ENCODE results near the gene FGFRL1.
"Not testable (repeated sequence)": the region's sequence is repeated elsewhere in the genome, so short reads cannot be mapped to it uniquely, and the experiment has no call there.

FGFRL1 gene

GRCh38 chr4:973431-974397 is 37.7 kb upstream of the FGFRL1 start, which contains the start of gene DGKQ:
Gene DGKQ (minus strand): TSS chr4:973569. CDS start chr4:973482, 87 bp downstream.
- DNase-seq (ENCODE audit: low spot score), result peak; percentile 94

- DNase-seq (ENCODE audit: low spot score), result no peak
Observed at GRCh38 chr4:974668-975067, 36.8 kb upstream of the FGFRL1 start.

- DNase-seq (ENCODE audit: low spot score), result not testable (repeated sequence)
Observed at GRCh38 chr4:976016-976415, 35.4 kb upstream of the FGFRL1 start.

GRCh38 chr4:978957-979701 is 32.3 kb upstream of the FGFRL1 start:
- peak; percentile 74 for DNase-seq (ENCODE audit: low spot score)

GRCh38 chr4:982291-982690 is 29.1 kb upstream of the FGFRL1 start:
- DNase-seq (ENCODE audit: low spot score), result no peak

GRCh38 chr4:982814-983213 is 28.6 kb upstream of the FGFRL1 start:
- DNase-seq (ENCODE audit: low spot score), result no peak

- no peak for DNase-seq (ENCODE audit: low spot score)
Observed at GRCh38 chr4:984336-985054, 26.9 kb upstream of the FGFRL1 start.

- DNase-seq (ENCODE audit: low spot score), result peak; percentile 93
Observed at GRCh38 chr4:985123-985830, 26.1 kb upstream of the FGFRL1 start.

GRCh38 chr4:986428-986878 is 25.0 kb upstream of the FGFRL1 start:
- no peak for DNase-seq (ENCODE audit: low spot score)

- DNase-seq (ENCODE audit: low spot score), result peak; percentile 90
Observed at GRCh38 chr4:986879-987623, 24.4 kb upstream of the FGFRL1 start, which contains the start of gene IDUA. Gene IDUA (plus strand): TSS chr4:987044. CDS start chr4:987085, 41 bp downstream.

- no peak for DNase-seq (ENCODE audit: low spot score)
Observed at GRCh38 chr4:987624-988513, 23.6 kb upstream of the FGFRL1 start.

- DNase-seq (ENCODE audit: low spot score), result no peak
Observed at GRCh38 chr4:988726-989721, 22.4 kb upstream of the FGFRL1 start.

GRCh38 chr4:989722-990471 is 21.5 kb upstream of the FGFRL1 start:
- DNase-seq (ENCODE audit: low spot score), result no peak

GRCh38 chr4:990746-991367 is 20.6 kb upstream of the FGFRL1 start:
- DNase-seq (ENCODE audit: low spot score), result no peak

- no peak for DNase-seq (ENCODE audit: low spot score)
Observed at GRCh38 chr4:991451-992296, 19.8 kb upstream of the FGFRL1 start.
